Activated CD8-positive, alpha-beta memory T cell treated with anti-CD3 and anti-CD28 coated beads, Interleukin-2, amount 50 U/mL, for 48 hours (primary cell): ENCODE results near the gene SCP2.
"Not testable (repeated sequence)": the region's sequence is repeated elsewhere in the genome, so short reads cannot be mapped to it uniquely, and the experiment has no call there.

Experiments used
- DNase-seq: peaks from one replicate; pipeline ENCODE4 v3.0.0-alpha.2; 2020

Gene SCP2

DNA sequence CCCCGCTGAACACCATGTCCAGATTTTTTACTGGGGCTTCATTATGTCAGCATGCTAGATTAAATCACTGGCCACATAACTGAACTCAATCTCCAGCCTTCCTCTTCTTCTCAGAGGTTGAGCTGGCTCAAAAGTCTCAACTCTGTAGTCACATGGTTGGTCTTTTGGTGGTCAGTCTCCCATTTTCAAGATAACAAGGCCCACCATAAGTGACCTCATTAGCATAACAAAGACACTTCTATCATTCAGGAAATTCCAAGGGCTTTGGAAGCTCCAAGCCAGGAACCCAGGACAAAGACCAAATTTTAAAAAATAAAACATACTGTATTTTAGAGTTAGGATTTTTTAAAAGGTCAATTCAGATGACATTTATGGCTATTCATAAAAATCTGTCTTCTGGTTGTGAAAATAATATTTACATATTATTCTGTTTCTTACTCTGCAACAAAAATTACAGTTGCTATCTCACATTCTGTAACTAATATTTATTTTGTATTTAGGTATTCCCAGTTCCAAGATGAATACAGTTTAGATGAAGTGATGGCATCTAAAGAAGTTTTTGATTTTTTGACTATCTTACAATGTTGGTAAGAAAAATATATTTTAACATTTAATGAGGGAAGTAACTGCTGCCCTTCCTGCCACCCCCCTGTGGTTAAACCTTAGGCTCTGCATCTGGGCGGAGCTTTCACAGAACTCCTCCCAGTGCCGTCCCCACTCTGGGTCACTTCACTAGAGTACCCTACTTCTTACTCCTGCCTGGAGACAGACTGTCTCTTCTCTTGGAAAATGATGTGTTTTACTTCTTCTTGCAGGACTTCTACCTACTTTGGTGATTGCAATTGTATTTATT lies 49.3 kb downstream of the SCP2 start:
- no peak for DNase-seq

DNA sequence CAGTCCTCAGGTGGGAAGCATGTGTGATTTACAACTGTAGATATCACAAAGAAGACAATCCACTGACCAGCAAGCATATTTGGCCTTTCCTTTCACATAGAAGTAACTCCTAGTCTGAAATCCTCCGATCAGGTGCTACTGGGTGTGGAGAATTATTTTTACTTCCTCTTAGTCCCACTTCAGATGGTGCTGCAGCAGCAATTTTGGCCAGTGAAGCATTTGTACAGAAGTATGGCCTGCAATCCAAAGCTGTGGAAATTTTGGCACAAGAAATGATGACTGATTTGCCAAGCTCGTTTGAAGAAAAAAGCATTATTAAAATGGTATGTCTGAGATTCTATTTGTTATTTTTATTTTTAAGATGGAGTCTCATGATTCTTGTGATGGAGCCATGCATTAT lies 51.0 kb downstream of the SCP2 start:
- no peak for DNase-seq

DNA sequence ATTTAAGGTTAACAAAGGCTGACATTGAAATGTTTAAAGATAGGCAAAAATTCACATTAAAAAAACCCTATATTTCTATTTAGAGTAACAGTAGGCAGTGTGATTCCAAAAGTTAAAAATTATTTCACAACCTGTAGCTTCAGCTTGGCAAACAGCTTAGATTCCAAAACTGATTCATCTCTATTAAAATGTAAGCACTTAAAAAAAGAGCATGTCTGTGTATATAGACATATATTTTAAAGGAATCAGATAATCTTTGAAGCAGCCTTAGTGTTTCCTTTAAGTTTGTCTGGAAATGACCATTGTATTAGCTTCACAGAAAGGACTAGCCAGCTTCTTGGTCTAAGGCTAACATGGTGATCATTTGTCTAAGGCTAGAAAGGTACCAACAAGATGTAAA lies 65.7 kb downstream of the SCP2 start:
- not testable (repeated sequence) for DNase-seq

DNA sequence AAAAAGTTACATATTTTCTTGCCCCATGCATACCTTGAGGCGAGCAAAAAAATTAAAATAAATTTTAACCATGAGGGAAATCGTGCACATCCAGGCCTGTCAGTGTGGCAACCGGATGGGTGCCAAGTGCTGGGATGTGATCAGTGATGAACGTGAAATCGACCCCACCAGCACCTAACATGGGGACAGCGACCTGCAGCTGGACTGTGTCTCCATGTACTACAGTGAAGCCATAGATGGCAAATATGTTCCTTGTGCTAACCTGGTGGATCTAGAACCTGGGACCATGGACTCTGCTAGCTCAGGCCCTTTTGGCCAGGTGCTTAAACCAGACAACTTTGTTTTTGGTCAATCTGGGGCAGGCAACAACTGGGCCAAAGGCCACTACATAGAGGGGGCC lies 67.6 kb downstream of the SCP2 start:
- no peak for DNase-seq

DNA sequence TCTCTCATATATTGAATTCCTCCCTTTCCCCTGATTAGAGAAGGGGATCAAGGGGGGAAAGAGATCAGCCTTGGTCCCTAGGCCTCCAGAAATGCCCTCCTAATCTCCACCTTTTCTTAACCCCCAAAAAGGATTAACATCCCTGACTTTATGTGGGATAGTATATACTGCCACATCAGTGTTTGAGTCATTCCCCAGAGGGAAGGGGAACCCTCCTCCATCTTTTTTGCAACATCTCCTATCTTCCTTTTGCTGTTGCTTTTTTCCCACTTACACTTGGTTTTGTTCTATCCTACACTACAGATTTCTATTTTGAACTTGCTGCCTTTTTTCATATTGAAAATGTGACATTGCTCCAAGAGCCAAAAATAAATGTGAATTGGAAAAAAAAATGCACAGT lies 69.6 kb downstream of the SCP2 start:
- no peak for DNase-seq

DNA sequence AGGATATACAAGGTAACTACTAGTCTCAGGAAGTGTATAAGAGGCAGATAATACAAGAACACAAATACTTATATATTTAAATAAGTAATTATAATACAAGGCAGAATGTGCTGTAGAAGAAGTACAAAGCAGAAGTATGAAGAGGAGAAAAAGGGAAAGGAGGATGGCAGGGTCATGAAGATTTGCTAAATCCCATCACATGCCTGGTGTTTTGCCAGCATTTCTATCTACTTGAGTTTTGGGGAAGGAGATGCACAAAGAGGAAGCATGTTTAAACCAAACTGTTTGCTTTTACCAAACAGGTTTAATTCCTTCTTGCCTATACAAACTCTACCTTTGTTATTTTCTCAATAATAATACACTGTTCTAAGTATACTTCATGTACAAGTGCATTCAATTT lies 74.1 kb downstream of the SCP2 start:
- no peak for DNase-seq

DNA sequence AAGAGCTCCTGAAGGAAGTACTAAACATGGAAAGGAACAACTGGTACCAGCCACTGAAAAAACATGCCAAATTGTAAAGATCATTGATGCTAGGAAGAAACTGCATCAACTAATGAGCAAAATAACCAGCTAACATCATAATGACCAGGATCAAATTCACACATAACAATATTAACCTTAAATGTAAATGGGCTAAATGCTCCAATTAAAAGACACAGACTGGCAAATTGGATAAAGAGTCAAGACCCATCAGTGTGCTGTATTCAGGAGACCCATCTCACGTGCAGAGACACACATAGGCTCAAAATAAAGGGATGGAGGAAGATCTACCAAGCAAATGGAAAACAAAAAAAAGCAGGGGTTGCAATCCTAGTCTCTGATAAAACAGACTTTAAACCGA lies 79.5 kb downstream of the SCP2 start:
- not testable (repeated sequence) for DNase-seq

DNA sequence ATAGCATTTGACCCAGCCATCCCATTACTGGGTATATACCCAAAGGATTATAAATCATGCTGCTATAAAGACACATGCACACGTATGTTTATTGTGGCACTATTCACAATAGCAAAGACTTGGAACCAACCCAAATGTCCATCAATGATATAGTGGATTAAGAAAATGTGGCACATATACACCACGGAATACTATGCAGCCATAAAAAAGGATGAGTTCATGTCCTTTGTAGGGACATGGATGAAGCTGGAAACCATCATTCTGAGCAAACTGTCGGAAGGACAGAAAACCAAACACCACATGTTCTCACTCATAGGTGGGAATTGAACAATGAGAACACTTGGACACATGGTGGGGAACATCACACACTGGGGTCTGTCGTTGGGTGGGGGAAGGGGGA lies 83.2 kb downstream of the SCP2 start:
- DNase-seq, result not testable (repeated sequence)

DNA sequence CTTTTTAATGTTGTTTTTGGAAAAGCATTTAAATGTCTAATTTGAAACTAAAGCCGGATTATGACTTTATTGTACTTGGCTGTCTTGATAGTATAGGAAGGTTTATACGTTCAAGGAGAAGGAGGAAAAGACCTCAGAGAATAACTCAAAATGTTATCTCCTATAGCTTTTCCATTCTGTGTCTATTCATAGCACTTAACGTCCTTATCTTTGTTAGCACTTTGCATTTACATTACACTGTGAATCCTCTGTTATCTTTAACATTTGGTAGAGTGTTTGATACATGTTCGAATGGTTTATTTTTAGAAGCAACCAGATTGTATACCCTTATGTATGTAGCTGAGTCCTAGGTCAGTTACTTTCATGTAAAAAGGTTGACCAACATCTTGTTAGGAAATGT lies 84.1 kb downstream of the SCP2 start:
- no peak for DNase-seq

DNA sequence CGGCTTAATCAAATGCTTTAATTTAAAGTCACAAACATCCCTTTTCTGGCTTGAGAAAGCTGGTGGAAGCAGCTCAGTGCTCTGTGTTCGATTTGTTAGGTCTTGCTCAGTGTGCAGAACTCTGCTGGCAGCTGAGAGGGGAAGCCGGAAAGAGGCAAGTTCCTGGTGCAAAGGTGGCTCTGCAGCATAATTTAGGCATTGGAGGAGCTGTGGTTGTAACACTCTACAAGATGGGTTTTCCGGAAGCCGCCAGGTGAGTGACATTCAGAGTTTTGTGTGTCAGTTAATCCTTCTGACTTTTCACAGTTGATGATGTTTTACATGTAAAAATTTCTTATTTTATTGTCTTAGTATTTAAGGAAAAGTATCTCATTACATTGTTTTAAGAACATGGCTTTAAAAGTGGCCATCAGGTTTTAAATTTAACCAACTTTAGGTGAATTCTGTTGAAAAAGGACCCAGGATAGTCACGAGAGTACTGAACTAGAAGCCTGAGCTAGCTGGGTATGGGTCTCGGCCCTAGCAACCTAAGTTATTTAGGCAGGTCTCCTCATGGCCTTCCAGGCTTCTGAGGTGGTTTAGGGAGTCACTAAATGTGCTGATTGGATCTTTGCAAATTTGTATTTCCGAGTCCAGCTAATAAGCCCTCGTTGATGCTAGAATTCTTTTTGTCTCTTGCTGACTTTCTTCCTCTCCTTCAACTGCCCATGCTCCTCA lies 87.9 kb downstream of the SCP2 start:
- DNase-seq, result peak; percentile 77

DNA sequence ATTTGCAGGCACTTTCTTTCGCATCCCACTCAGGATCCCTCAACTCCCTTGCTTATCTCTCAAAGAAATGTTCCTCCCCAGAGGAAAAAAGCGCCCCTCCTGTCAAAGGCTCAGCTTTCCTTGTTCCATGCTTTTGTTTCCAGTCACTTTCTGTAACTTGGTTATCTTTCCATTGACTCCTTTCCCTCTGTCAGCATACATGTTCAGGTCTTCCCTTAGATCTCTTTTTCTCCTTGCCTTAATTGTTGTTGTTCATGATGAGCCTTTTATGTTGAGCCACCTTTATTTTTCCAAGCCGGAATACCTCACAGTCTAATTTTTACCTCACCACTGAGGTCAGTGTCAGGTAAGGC lies 88.4 kb downstream of the SCP2 start:
- no peak for DNase-seq

DNA sequence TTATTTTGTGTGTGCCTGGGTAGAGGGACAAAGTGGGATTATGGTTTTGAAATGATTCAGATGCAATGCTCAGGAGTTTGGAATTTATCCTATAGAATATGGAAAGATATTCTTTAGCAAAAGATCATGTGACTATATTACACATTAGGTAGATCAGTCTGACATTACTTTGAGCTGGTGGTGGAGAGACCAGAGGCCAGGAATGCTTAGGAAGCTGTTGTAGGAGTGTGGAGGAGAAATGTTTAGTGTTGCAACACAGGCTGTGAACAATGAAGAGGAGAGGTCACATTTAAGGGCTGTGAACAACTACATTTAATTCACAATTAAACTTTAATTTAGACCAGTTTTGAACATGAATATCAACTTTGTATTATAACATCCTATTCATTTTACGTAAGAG lies 89.6 kb downstream of the SCP2 start:
- no peak for DNase-seq

DNA sequence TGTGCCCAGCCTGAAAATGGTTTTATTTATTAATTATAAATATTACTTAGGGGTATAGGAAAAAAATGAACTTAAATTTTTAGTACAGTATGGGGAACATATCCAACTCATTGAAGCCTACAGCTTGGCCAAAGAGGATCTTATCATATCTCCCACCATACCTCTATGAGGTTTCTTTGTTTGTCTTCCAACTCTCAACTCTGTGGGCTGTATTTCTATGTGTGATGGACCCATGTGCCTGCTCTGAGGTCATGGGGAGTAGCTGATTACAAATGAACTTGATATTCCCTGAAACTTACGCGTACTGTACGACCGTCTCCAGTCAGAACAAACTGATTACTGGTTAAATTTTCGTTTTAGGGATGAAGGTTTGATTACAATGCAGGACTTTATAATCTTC lies 93.5 kb downstream of the SCP2 start:
- DNase-seq, result no peak

DNA sequence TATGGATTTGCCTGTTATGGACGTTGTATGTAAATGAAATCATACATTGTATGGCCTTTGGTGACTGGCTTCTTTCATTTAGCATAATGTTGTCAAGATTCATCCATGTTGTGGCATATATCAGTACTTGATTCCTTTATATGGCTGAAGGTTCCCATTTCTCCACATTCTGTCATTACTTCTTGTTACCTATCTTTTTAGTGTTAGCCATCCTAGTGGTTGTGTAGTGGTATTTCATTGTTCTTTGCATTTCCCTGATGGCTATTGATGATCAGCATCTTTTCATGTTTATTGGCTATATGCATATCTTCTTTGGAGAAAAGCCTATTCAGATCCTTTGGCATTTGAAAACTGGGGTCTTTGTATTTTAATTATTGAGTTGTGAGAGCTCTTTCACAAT lies 95.1 kb downstream of the SCP2 start:
- no peak for DNase-seq

DNA sequence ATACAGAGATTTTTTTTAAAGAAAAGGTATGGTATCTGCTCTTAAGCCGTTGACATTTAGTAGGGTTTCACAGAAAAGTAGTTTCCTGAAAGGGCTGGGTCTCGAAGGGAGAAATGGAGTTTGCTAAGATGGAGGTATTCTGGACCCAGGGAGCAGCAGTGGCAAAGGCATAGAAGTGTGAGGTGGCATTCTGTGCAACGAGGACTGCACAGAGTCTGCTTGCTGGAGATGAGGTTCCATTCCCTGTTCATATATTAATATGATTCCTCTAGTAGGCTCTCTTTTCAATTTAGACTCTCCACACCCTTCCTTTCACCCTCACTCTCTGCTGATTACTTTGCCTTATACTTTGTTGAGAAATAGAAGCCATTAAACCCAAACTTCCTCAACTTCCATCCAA lies 96.5 kb downstream of the SCP2 start:
- no peak for DNase-seq

DNA sequence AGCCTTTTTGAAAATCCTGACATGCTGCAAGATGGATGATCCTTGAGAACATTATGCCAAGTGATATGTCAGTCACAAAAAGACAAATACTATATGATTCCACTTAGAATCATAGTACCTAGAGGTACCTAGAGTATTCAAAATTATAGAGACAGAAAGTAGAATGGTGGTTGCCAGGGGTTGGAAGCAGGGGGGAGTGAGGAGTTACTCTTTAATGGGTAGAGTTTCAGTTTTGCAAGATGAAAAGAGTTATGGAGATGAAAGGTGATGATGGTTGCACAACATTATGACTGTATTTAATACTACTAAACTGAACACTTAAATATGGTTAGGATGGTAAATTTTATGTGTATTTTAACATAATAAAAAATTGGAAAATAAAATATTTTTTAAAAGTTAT lies 97.0 kb downstream of the SCP2 start:
- no peak for DNase-seq

DNA sequence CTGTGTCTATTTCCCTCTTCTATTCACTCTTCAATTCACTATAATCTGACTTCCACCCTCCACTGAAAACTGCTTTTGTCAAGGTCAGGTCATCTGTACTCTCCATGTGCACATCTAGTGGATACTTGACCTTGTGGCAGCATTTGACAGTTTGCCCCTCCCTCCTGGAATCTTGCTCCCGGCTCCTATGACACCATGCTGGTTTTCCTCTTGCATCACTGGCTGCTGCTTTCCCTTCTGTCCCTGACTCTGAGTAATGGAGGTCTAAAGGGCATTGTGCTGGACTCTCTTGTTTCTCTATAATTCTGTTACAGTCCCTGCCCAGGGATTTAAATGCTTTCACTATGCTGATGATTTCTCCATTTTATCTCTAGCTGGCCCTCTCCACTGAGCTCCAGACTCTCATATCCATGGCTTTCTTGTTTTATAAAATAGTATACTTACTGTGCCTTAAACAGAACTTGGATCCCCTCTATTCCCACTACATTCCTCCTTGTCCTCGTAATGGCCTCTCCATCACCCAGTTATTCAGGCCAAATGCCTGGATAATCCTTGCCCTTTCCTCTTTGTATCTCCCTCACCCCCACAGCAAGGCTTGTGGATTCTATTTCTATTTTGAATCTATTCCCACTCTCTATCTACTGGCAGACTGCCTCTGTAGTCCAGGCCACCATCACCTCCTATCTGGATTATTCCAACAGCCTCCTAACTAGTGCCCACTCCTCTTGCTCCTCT lies 98.1 kb downstream of the SCP2 start:
- no peak for DNase-seq

DNA sequence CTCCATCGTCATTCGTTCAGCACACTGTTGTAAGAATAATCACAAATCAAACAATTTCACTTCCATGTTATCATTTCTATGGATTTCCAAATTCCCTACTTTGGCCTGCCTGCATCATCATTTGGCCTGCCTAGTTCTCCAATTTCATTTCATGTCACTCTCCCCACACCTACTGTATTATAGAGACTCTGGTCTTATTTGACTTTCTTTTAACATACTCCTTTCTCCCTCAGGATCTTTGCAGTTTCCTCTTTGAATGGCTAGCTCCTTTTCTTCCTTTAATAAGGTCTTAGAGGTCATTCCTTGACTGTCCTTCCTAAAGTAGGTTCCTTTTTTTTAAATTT lies 98.7 kb downstream of the SCP2 start:
- DNase-seq, result no peak

DNA sequence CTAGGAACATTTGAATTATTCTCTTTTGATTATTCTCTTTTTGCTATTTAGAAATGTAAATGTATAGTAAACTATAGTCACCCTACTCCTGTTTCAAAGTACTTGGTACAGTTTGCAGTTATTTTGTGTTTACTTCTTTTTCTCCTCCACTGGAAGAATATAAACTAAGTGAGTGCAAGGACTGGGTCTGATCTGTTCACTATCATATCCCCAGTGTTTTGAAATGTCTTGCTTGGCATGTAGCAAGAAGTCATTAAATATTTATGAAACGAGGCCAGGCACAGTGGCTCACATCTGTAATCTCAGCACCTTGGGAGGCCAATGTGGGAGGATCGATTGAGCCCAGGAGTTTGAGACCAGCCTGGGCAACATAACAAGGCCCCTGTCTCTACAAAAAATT lies 99.2 kb downstream of the SCP2 start:
- DNase-seq, result no peak

DNA sequence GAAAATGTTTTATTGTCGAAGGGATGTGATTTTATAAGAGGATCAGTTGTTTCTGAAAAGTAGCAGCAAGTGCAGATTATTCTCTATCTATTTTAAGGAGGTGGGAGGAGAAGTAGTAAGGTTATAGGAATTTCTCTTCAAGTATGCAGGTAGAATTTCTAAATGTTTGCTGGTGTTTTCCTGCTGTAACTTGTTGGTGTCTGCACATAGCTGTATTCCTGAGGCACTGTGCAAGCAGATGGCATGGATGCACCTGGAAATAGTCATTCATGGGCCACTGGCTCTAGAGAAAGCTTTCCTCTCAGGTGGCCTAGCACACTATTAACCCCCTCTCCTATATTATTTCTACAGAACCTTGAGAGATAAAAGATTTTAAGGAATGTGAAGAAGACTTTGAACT lies 104.7 kb downstream of the SCP2 start:
- no peak for DNase-seq

DNA sequence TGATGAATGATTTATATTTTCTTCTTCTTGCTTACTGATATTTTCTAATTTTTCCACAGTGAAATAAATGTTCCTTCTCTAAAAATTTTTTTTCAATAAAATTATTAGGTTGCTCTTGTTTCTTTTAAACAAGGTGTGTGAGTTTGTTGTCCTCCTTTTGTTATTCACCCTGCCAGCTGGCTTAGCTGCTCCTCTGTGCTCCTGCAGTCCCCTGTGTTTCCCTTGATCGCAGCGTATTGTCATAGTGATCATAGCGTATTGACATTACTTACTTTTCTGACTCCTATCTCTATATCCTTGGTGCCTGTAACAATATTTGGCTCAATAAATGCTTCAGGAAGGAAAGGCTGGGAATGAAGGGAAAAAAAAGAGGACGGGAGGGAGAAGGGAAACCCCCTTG lies 110.1 kb downstream of the SCP2 start:
- DNase-seq, result no peak

DNA sequence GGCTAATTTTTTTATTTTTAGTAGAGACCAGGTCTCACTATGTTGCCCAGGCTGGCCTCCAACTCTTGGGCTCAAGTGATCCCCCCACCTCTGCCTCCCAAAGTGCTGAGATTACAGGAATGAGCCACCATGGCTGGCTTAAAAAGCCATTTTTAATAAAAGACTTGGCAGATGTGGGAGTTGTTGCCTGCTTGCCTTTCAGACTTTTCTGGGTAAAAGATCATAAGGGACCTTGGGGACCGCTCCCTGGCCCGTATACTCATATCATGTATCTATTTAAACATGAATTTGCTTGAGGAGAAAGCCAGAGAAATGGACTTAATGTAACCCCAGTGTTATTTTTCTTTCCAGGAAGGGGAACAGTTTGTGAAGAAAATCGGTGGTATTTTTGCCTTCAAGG lies 111.5 kb downstream of the SCP2 start:
- no peak for DNase-seq

DNA sequence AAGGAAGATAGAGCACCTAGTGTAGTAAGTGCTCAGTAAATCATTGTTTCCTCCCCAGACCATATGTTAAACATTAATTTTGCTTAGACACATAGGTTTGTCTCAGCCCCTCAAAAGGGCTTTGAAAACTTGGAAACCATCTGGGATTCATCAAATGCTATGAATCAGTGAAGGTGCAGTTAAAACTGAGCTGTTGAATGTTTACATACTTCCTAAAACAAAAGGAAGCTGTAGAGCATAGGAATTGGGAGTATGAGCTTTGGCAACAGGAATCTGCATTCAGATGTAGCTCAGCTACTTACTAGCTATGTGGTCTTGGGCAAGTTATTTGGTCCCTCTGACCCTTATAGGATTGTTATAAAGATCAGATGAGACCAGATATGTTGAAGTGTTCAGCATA lies 116.2 kb downstream of the SCP2 start:
- DNase-seq, result no peak

DNA sequence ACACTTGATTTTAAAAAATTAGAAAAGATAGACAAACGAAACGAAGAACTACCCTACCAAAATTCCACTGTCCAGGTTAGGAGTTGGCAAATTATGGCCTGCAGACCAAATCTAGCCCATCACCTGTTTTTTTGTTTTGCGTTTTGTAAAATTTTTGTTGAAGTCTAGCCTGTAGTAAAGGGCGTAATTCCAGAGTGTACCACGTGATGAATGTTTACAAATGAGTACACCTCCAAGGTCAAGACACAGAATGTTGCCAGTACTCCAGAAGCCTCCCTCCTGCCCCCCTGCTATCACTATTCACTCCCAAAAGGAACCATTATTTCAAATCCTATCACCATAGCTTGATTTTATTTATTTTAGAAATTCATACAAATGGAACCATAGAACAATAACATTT lies 117.8 kb downstream of the SCP2 start:
- DNase-seq, result no peak
